AG08395 (cell line): ENCODE data around the gene NET1.

ENCODE experiments used
- DNase-seq: peaks from one replicate; pipeline ENCODE4 v3.0.0; 2012; ENCODE audit warnings: mixed read lengths, low spot score

The NET1 gene

DNA sequence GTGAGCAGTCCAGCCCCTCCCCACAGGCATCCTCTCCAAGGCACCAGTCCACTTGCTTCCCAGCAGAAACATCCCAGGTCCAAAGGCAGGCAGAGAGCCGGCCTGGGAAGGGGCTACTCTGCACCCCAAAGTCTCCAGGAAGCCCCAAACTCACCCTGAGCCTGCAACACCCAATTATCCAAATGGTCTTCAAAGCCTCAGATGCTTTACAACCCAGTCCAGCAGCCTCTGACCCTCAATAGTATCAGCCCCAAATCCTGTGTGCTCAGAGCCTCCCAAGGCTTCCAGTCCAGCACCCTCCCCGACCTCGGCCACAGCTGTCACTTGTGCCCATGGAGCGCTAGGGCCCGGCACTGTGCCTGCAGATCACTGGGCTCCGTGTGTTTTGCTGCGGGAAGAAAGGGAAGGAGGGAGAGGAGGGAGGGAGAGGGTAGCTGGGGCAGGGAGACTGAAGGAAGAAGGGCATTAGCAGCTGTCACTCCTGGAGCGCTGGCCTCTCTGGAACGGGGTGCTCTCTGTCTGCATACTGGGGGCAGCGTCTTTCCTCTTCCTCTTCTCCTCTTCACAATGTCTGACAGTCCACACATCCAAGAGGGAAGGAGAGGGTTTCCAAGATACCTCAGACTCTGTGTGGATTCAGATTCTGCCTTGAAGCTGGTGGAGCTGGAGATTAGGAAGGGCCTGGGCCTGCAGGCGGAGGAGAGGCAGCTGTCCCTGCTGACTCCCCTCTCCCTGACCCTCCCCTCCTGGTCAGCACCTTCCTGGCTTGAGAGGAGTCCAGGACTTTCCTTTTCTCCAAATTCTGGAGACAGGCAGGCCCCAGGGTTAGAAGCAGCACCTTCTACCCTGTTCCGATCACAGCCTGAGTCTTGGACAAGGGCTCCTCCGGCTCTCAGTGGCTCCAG is 73.8 kb downstream of the NET1 start:
- no peak for DNase-seq

DNA sequence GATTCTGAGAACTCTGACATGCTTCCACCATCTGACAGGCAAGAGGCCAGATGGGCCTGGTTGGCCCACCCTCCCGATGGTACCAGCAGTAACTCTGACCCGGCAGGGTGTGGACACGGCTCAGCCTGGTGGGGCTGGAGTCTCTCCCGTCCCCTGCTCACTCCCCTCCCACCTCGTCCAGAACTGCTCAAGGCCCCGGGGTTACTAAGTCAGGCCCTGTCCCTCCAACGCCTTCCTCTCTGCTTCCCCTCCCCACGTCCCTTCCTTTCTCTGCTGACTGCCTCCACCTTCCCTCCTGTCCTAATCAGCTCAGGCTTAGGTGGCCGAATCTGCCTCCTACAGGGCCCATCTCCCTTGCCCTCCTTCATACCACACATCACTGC is 74.5 kb downstream of the NET1 start:
- DNase-seq: no peak

DNA sequence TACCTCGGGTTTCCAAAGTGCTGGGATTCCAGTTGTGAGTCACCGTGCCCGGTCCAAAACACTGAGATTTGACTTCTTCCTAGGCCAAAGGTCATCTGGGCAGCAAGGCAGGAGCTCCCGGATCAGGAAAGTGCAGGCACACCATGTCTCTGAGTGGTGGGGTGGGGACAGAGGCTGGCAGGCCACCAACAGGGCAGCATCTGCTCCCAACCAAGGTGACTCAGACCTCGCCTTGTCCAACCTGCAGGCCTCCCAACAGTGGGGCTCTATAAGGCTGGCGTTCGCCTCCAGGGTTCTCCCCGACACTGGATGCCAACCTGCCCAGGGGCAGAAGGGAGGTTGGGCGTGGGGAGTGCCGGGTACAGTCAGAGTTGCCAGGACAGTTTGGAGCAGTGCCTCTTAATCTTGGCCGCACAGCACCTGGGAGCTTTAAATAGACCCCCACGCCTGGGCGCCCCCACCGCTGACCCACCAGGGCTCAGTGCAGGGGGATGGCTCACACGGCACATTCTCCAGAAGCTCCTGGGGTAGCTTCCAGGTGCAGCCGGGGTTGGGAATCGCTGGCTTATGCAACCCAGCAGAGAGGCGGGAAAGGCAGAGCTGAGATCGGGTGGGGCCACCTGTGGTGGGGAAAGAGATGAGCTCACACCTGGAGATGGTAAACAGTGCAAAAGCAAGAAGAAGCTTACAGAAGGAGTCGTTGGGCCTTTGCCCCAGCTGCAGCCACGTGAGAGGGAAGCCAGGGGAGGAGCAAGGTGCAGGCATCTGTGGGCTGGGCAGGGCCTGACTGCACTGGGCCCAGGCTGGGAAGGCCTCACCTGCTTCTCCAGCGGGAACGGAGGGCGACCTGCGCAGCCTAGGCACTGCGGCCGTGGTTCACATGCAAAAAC is 76.2 kb downstream of the NET1 start:
- DNase-seq: no peak

DNA sequence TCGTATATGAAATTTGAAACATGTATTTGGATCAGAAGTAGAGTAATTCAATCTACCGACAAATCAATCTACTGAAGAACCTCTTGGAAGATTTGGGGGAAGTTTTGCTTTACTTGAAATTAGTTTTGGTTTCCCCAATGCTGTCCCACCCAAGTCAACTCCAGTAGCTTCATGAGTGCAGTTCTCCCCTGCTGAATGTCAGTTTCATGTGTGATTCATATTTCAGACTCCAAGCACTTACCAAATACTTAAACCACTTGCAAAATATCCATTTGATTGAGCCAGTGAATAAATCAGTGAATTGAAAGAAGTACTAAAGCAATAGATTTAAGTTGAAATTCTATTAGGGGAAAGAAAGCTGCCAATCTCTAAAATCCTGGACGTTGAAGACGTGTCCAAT is 77.7 kb downstream of the NET1 start:
- no peak for DNase-seq

DNA sequence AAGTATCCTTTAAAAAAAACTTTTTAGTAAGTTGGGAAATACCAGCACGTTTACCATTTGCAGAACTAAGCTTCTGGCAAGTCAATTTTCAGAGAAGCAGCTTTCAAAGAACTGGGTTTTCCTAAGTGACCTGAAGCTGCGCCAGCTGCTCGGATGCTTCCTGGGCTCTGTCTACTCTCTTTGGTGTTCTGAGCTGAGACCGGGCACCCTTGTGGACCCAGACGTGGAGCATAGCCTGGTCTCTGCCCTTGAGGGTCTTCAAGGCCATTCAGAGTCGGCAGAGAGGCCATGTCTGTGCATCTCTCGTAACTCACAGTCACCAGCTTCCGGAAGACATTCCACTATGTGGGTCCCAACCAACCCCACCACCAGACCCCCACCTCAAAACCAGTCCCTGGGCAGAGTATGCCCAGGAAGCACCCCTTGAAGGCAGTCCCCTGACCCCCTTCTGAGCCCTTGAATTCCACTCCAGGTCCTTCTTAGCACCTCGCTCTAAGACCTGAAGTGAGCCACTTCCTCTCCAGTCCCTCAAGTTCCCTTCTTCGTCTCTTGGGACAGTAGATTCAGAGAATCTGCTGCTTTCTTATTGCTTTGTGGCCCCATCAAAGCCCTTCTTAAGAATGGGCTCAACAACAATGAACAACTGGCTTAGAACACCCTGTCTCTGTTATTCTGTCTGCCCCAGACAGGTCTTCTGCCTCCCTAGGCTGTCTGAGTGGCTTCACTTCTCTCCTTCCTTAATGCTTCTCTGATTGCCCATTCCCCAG is 78.5 kb downstream of the NET1 start:
- DNase-seq: no peak

DNA sequence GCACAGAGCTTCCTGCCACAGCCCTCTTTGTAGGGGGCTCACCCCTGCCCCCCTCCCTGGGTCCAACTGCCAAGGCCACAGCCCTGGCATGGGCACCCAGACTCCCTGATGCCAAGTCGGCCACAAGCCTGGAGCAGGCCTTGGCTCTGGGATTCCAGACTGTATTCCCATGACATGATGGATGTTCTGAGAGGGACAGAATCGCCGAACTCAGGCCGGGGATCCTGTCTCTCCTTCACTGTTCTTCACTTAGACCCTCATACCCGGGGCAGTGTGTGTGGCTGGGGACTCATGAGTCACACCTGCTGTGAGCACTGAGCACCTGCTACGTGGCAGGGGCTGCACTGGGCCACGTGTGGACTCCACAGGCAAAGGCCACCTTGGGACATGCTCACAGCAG is 79.1 kb downstream of the NET1 start:
- no peak for DNase-seq

DNA sequence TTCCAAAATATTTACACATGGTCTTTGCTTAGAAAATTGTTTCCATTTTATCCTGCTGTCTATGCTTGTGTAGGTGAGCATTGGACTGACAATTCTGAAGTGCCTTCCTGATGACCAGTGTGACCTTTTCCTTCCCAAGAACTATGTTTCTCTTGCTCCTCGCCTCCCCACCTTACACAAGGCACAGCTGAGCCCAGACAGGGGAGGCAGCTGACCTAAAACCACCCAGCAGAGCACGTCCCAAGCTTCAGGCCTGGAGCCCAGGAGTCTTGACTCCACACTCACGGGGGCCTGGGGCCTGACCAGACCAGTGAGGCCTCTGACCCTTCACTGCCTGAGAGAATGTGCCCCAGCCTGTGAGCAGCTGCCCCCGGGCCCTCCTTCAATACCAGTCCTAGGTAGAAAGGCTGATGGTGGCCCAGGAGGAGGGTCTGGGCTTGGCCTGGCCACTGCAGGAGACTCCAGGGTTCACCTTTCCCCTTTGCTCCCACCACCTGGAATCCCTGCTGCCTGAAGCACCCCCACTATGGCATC is 80.0 kb downstream of the NET1 start:
- no peak for DNase-seq

DNA sequence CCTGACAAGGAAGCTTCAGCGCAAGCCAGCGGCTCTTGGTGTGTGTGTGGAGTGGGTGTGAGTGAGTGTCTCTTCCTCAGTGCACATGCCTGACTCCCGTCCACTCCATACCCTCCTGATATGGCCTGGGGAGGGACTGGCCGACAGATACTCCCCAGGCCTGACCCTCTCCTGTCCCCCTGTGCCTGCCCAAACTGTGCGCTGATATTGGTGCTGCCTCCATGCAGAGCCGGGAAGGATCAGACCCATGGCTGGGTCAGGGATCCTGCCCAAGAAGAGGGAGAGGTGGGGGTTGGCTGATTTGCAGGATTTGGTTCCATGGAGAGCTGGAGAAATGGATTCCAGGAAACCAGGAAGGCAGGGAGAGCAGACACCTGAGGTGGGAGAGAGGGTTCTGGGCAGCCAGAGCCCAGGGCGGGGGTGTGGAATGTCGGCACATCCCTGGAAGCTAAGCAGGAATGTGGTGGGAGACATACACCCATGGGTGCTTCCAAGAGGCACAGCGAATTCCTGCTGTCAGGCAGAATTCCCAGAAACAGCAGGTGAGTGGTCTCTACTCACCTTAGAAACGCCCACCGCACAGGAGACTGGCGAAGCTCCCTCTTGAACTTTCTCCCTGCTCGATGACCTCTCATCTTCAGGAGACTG is 80.7 kb downstream of the NET1 start:
- no peak for DNase-seq

DNA sequence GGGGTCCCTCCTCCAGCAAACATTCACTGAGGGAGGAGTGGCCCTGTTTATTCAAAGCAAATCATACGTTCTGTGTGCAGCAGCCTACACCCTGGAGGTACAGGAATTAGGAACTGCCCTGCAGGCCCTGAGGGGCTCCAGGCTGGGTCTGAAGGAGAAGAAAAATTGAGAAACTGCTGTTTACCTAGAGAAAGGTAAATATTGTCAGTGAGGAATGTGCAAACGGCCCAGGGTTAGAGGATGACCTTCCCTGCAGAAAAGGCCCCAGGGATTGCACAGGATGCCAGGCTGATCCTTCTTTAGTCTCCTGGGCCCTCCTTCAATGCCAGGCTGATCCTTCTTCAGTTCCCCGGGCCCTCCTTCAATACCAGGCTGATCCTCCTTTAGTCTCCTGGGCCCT is 81.3 kb downstream of the NET1 start:
- DNase-seq: no peak

DNA sequence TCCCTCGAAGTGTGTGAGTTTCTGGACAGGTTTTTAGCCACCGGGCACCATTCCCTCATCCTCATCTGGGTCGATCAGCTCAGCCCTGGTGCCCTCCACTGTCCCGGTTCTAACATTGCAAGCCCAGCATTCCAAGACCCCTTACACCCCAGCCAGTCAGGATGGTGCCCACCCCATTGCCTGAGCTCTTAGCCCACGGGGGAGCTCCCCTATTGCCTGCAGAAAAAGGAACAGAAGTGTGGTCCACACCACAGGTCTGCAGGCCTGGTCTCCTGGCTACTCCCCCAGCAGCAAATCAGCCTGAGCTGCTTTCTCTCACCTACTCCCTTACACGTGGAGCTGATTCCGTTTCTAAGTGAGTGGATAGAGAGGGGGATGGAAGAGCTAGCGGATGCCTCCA is 82.3 kb downstream of the NET1 start:
- DNase-seq: no peak

DNA sequence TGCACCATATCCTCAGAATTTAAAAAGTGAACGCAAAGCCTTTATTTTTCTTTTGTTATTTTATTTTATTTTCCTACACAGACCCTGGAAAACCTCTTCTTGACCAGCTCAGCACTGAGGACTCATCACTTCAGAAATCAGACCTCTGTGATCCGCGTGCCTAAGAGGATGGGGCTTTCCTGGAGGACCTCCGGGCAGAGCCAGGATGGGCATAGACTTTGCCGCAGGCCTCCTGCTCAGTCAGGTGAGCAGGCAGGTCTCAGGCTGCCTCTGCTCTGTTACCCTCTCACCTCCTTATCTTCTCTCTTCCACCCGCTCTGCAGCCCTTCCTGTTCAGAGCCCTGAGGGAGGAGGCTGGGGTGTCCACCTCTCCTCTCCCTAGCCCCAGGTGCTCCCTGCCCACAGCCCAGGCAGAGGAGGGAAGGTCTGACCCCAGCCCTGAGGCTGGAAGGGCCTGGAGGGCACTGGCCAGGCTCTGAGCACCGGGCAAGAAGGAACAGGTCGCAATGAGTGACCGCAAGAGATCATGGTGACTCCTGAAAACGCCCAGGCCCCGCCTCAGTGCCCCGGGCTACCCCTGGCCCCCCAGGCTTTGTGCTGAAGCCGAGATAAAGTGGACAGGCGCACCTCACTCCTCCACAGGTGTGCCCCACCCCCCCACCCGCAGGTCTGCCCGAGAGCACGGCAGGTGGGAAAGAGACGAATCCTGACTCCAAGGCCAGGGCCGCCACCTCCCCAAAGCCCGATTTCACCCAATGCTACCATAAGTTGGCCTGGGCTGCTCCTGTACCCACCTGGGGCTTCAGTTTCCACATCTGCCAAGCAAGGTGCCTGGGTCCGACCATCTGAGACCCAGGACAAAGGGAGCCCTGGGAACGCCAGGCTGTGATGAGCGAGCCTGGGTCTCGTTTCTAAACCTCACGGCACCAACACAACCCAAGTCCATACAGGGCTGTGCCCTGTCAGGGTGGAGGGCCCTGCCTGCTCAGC is 84.2 kb downstream of the NET1 start:
- DNase-seq: no peak

DNA sequence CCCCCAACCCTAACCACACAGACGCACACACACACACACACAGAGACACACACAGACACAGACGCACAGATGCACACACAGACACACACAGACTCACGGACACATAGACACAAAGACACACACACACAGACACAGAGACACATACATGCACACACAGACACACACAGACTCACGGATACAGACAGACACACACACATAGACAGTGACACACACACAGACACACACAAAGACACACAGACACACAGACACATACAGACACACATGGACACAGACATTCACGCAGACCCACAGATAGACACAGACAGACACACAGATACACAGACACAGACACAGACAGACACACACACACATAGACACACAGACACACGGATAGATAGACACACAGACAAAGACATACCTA is 84.9 kb downstream of the NET1 start:
- DNase-seq: no peak

DNA sequence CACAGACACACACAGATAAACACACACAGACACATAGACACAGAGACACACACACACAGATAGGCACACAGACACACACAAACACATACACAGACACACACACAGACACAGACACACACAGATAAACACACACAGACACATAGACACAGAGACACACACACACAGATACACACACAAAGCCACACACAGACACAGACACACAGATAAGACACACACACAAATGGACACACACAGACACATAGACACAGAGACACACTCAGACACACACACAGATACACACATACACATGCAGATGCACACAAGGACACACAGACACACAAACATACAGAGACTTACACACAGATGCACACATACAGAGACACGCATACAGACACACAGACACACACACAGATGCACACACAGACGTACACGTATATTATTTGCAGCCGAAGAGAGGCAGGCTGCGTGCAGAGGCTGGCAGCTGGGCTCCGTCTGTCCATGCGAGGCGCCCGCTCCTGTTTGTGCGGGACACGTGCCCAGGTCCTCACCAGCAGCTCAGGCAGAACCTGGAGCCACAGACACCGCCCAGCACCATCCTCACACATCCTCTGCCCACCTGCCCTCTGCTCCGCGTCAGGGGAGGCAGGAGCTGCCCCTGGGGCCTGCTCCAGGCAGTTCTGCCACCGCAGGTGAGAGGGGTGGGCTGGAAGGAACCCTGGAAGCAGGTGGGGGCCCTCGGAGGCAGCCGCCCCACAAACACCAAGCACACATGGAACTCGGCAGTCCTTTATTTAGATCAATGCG is 85.8 kb downstream of the NET1 start:
- DNase-seq: no peak

DNA sequence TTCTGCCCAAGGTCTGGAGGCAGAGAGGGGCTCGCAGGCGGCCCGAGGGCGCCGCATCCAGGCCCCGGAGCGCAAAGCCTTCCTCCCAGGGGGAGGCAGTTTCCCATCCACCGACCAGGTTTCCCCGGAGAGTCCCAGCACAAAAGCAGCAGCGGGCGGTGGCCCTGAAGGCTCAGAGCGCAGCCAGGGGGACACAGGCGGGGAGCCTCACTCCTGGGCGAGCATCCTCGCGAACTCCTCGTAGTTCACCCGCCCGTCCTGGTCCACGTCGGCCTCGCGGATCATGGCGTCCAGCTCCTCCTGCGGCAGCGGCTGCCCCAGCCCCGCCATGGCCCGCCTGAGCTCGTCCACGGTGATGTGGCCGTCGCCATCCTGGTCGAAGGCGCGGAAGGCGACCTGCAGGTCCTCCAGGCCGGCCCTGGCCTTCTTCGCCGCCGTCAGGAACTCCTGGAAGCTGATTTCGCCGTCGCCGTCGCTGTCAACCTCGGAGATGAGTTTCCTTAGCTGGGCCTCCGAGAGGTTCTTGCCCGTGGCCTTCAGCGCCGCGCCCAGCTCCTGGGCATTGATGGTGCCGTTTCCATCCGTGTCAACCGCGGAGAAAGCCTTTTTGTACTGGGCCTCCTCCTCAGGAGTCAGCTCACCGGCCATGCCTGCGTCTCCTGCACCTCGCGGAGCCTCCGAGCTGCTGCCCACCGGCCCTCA is 86.6 kb downstream of the NET1 start:
- DNase-seq: no peak

DNA sequence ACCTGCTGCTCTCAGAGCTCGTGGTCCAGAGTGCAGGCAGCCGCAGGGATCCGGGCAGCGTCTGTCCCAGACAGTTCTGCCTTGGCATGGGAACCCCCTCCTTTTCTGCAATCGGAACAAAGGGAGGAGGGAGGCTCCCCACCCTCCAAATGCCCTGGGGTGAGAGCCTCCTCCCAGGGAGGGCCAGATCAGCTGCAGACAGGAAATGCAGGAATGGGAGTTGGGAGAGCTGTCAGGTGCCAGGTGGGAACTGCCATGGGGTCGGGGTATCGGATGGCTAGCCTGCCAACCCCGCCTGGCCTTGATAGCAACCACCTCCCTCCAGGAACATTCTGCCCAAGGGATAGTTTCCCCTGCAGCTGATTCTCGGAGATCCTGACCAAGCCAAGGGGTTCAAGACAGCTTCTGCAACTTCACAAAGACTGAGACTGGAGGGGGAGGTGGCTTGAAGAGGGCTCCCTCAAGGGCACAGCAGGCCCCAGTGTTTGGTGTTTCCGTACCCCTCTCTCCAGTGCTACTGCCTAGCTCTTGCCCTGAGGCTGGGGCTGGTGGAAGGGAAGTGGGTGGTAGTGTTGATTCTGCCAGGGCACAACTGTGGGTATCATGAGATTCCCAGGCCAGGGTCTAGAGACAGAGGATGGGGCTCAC is 87.3 kb downstream of the NET1 start, which contains the start of gene CALML5:
Gene CALML5, minus strand, starts transcription at position 78 of the 648 bp plus-strand sequence. CDS start 132 bp downstream, outside the sequence.
- no peak for DNase-seq

DNA sequence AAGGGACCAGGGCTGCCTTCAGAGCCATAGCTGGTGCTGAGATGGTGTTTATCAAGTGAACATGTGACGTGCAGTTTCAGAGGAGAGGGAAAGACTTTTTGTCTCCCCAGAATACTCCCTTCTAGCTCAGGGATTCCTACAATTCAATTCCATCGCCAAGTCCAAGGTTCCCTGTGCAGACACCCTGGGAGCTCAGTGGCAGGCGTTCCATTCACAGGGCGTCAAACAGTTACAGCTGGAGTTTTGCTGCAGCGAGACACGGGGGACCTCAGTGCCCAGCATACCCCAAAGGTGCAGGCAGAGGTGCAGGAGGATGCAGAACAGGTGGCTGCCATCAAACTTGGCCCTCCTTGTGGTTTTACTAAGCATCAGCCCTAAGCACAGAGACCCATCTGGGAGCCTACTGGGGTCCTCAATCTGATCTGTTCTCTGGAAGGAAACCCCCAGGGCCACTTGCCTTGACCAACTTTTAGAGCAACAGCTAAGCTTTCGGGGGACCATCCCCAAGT is 87.9 kb downstream of the NET1 start:
- DNase-seq: no peak

DNA sequence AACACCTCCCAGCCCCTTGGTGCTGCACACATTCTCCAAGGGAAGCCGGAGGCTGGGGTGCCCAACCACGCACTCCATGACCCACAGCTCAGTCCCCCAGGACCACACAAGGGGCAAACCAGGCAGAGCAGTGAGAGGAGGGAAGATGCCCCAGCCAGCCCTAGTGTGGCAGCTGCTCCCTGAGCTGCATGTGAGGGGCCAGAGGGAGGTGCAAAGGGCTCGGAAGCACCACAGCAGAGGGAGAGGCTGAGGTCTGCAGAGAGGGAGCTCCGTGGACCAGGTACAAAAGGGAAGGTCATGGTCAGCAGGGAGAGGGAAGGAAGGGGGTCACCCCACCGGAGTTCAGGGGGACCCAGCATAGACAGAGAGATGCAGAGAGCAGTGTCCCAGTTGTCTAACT is 88.6 kb downstream of the NET1 start:
- no peak for DNase-seq

DNA sequence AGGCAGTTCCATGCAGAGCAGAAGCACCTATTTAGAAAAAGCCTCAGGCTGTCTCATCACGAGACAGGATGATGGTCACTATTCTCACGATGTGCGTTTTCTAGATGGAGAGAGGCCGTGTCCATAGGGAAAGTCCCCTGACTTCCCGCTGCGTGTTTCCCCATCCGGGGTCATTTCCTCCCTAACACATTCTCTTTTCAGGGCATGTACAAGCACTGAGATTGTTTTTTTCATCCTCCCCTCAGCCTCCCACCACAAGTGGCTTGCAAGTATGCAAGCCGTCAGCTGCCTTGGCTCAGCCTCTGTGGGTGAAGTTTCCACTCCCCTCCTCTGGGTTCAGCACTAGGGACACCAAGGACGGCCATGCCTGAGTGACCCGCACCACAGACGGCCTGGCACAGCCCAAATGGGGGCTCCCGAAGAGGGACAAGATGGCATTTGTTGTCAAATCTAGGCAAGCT is 89.7 kb downstream of the NET1 start:
- no peak for DNase-seq
